ENCODE measurements around the gene TNFAIP2. TPM values are rescaled to one million over a fixed set of nuclear protein-coding genes. Genes with fewer than 3 reads are reported as not detected.

TNFAIP2 gene
- total and polyA plus RNA-seq, 12 donors, result 5.2 to 615 (median 115) TPM

DNA sequence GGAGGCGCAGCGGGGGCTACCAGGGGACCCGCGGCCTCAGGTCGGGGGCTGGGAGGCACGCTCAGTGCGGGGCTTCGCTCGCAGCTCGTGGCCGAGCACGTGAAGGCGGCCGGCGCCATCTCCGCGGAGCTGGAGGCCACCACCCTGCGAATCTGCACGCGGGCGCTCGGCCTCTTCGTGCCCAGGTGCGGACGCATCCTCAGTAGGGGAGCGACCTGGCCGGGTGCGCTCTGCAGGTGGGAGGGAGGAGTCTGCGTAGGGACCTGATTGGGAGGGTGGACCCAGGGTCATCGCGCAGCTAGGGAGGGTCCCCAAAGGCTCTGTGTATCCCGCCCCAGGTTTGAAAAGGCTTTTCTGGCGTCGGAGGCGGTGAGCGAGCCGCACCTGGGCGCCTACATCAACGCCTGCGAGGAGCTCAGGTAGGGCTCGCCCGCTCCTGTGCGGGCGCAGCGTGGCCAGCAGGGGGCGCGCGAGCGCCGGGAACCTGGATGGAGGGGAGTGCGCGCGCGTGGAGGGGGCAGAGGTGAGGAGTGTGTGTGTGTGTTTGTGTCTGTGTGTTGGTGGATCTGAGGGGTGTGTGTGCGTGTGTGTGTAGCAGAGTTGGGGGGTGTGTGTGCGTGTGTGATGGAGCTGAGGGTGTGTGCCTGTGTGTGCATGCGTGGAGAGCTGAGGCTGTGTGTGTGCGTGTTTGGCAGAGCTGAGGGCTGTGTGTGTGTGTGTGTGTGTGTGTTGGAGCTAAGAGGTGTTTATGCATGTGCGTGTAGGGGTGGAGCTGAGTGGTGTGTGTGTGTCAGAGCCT is 18.4 kb upstream of the TNFAIP2 start:
- WGBS, 4 donors, result 7 to 12% (median 9%) methylated on average over 19 to 59 of the region's 59 CpGs
- DNase-seq, result peak in 6 of 7 donors; percentile 57 to 73 (median 68)
- no peaks in the 10 kb centered on the region for H3K9me3 ChIP-seq (replicated peaks in 1 of 3)
- TF ChIP-seq, protein P1, sequence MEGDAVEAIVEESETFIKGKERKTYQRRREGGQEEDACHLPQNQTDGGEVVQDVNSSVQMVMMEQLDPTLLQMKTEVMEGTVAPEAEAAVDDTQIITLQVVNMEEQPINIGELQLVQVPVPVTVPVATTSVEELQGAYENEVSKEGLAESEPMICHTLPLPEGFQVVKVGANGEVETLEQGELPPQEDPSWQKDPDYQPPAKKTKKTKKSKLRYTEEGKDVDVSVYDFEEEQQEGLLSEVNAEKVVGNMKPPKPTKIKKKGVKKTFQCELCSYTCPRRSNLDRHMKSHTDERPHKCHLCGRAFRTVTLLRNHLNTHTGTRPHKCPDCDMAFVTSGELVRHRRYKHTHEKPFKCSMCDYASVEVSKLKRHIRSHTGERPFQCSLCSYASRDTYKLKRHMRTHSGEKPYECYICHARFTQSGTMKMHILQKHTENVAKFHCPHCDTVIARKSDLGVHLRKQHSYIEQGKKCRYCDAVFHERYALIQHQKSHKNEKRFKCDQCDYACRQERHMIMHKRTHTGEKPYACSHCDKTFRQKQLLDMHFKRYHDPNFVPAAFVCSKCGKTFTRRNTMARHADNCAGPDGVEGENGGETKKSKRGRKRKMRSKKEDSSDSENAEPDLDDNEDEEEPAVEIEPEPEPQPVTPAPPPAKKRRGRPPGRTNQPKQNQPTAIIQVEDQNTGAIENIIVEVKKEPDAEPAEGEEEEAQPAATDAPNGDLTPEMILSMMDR (IDR thresholded peaks at IDR 0.05), result peak; percentile 90 to 98 (median 96)
- no peak for TF ChIP-seq POLR2A (IDR thresholded peaks at IDR 0.05)
- no peaks in the 10 kb centered on the region for H3K36me3 ChIP-seq (replicated peaks in 1 of 2)
- intact Hi-C loops (cut with DNase I), result loop anchor here (2.0 to 5.0 kb wide), 4 partner anchors 36 to 188 kb away; no protein-coding TSS in a partner anchor
- no peak overlapping the region for H3K4me3 ChIP-seq
- peaks cover 11 to 19% of the 10 kb centered on the region in 2 donors for H3K4me1 ChIP-seq (replicated peaks in 1 of 2)
- peaks cover 17% of the 10 kb centered on the region for H3K27me3 ChIP-seq
- no peak overlapping the region for H3K27ac ChIP-seq

DNA sequence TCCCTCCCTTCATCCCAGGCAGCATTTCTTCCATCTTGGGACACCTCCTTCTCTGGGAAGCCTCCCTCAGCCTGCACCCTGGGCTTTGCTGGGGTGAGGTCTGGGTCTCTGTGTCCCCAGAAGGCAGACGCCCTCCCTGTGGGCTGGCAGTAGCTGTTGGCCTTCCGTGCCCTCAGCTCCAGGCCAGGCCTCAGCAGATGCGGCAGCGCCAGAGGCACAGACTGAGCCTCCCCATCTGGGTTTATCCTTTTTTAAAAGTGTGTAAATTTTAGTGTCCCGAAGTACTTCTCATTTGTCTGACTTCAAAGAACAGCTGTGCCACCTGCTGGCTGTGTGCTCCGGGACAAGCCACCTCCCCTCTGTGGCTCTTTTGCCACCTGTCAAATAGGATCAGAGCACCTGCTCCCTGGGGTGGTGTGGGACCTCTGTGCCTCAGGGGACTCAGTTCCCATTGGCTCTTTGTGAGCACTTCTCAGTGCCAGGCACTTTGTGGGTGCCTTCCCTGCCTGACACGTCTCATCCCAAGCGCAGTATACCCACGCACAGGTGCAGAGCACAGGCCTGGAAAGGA is 17.6 kb upstream of the TNFAIP2 start:
- 47 to 78% (median 65%) methylated on average over 4 to 9 of the region's 9 CpGs for WGBS, 4 donors
- DNase-seq, result no peak
- Histone ChIP-seq H3K9me3 (replicated peaks in 1 of 3) (no peaks in the 10 kb centered on the region), H3K36me3 (replicated peaks in 1 of 2) (no peaks in the 10 kb centered on the region), H3K4me3 (no peak overlapping the region), H3K27ac (no peak overlapping the region), H3K27me3 (peaks cover 17% of the 10 kb centered on the region), H3K4me1 (replicated peaks in 1 of 2) (peaks cover 17 to 27% of the 10 kb centered on the region in 2 donors)
- intact Hi-C loops (cut with DNase I), result loop anchor here (2.0 kb wide), 3 partner anchors 35 to 187 kb away; no protein-coding TSS in a partner anchor
- TF ChIP-seq, protein P1 (IDR thresholded peaks at IDR 0.05), result peak in 1 of 6 experiments; percentile 8
- no peak for TF ChIP-seq POLR2A (IDR thresholded peaks at IDR 0.05)

DNA sequence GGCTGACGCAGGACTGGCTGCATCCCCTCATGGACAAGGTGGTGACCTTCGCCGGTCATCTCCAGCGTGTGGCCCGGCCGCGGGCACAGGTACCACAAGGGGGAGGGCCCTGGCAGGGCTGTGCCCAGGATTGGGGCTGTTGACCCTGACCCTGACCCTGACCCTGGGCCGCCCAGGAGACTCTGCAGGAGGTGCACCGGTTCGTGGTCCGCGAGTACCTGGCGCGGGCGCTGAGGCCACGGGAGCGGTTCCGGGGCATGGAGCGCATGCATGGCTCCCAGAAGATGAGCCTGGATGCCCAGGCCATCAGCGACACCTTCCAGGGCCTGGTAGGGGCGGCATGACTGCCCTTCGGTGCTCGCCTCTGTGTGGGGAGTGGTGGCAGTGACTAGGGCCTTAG is 15.8 kb upstream of the TNFAIP2 start:
- no peak for TF ChIP-seq POLR2A (IDR thresholded peaks at IDR 0.05)
- TF ChIP-seq, protein P1 (IDR thresholded peaks at IDR 0.05), result no peak
- intact Hi-C loops (cut with DNase I), result no loop called here
- no peaks in the 10 kb centered on the region for H3K9me3 ChIP-seq (replicated peaks in 1 of 3)
- no peak overlapping the region for H3K27ac ChIP-seq
- no peaks in the 10 kb centered on the region for H3K36me3 ChIP-seq (replicated peaks in 1 of 2)
- no peak overlapping the region for H3K4me3 ChIP-seq
- peaks cover 16% of the 10 kb centered on the region for H3K27me3 ChIP-seq
- 85 to 97% (median 93%) methylated on average over 5 to 23 of the region's 23 CpGs for WGBS, 4 donors
- no peak for DNase-seq
- H3K4me1 ChIP-seq (replicated peaks in 1 of 2), result peaks cover 18 to 37% of the 10 kb centered on the region in 2 donors

DNA sequence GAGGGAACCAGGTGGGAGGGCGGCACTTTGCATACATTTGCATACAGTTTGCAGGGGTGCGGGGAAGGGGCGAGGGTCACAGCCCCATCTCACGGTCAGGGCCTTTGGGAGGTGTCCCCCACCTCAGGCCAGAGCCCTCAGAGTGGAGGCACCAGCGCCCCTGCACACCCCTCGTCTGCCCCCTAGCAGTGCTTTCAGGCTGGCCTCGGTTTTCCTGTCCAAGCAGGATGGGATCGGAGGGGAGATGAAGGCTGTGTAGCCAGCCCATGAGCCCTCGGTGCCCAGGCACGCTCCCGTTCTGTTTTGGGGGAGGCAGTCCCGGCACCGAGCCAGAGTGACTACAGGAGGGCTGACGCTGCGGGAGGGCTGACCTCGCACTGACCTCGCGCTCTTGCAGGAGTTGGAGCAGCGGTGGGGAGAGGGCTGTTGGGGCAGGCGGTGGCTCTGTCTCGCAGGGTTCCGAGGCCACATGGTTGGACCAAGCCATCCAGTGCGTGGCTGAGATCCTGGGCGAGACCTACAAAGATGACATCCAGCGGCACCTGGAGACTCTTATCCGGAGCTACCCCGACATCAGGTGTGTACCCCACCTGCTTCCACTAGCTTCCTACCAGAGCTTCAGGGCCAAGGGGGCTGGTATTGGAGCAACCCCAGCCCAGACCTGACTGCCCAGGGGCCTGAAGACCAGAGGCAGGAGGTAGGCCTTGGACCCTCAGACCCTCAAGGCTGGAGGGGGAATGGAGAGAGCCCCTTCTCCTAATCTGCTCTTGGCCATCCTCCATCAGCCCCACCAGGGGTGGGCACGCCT is 15.1 kb upstream of the TNFAIP2 start:
- WGBS, 4 donors, result 90 to 93% (median 92%) methylated on average over 18 to 28 of the region's 28 CpGs
- DNase-seq, result no peak
- no peaks in the 10 kb centered on the region for H3K9me3 ChIP-seq (replicated peaks in 1 of 3)
- H3K4me3 ChIP-seq, result no peak overlapping the region
- TF ChIP-seq, protein P1 (IDR thresholded peaks at IDR 0.05), result no peak
- no peak for TF ChIP-seq POLR2A (IDR thresholded peaks at IDR 0.05)
- H3K4me1 ChIP-seq (replicated peaks in 1 of 2), result peaks cover 18 to 35% of the 10 kb centered on the region in 2 donors
- intact Hi-C loops (cut with DNase I), result no loop called here
- peaks cover 11% of the 10 kb centered on the region for H3K27me3 ChIP-seq
- no peaks in the 10 kb centered on the region for H3K36me3 ChIP-seq (replicated peaks in 1 of 2)
- H3K27ac ChIP-seq, result no peak overlapping the region
